ENCODE measurements around the gene CSF3R. TPM values are rescaled to one million over a fixed set of nuclear protein-coding genes. Genes with fewer than 3 reads are reported as not detected.

Gene CSF3R
- total RNA-seq: not detected

GRCh38 chr1:36482724-36483388 is at the start of gene CSF3R:
Gene CSF3R (minus strand): TSS chr1:36482913. CDS start chr1:36479496, 3,417 bp downstream.
- no peak for DNase-seq

DNA sequence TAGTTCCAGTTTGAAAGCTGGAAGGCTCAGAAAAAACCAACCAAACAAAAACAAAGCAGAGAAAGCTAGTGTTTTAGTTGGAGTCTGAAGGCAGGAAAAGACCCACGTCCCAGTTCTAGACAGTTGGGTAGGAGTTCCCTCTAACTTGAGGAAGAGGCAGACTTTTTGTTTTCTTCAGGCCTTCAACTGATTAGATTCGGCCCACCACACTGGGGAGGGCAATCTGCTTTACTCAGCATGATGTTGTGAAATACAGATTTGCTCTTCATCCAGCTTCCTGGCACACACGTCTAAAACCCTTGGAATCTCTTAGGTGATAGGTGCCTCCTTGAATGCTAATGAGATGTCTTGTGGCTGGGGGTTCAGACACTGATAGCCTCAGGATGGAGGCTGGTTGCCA is 49.1 kb upstream of the CSF3R start:
- DNase-seq: no peak

- DNase-seq: no peak
These were observed 48.1 kb upstream of the CSF3R start for GRCh38 chr1:36530791-36531190.

DNA sequence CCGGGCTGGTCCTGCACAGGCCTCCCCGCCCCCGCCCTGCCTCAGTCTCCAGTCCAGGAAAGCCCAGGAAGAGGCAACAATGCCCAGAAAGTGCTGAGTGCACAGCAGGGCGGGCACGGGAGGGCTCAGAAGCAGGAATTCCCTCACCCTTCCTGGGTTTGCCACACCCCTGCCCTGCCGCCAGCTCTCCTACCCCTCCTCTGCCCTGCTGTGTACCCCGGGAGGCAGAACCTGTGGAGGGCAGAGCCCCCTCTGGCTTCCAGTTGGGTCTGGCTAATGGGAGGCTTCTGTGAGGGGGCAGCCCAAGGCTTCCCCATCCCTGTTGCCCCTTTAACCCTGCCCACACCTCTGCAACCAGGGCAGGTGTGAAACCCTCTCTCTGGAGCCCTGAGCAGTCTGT is 47.5 kb upstream of the CSF3R start:
- DNase-seq: no peak

- DNase-seq: no peak
These were observed 47.1 kb upstream of the CSF3R start for GRCh38 chr1:36529769-36530260.

GRCh38 chr1:36528361-36529349 is 45.9 kb upstream of the CSF3R start:
- no peak for DNase-seq

DNA sequence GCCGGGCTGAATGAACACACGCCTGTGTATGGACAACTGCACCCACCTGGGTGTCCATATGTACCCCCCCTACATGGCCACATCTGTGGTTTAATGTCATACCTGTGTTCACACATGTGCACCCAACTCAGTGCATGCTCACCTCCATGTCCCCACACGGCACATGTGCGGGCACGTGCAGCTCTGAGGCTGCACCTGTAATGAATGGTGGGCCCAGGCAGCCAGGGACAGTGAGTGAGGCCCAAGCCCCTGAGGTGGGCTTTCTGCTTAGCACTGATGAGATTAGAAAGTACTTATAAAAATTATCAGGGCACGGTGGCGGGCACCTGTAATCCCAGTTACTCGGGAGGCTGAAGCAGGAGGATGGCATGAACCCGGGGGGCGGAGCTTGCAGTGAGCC is 42.5 kb upstream of the CSF3R start:
- DNase-seq: no peak

DNA sequence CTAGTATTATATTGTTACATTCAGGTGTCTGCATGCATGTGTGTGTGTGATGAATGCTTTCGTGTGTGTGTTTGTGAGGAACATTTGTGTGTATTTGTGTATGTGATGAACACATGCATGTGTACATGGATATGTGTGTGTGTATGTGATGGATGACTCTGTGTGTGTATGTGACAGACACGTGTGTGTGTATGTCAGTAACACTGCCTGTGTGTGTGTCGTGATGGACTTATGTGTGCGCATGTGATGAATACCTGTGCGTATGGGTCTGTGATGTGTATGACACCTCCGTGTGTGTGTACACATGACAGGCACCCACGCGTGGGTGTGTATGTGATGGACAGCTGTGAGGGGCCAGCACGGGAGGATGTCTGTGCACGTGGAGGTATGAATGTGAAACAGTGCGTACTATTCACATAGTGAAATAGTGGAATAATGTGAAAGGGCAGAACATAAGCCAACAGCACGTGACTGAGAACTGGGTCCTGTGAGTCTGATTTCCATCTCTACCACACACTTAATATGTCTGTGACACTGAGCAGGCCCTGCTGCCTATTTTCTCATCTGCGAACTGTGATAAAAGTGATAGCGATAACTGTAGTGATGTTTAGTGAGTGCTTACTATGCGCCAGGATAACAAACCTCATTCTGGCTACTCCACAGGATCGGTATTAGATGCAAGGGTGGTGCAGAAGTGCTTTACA is 41.8 kb upstream of the CSF3R start:
- no peak for DNase-seq

DNA sequence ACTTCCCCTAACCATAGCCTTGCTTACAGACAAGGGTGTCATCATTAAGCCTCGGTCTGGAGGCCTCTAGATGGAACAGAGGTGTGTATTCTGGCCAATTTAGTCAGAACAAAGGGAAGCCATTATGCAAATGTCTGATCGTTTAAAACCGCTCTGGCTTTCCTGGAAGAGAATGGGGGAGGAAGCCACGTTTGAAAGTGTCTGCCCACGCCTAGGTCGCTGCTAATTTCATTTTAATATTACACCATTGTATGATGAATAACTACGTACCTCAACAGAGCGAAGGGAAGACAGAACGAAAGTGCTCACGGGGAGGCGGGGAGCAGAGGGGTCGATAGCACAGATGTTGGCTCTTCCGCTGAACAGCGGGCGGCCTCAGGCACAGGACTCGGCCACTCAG is 41.1 kb upstream of the CSF3R start:
- DNase-seq: no peak

DNA sequence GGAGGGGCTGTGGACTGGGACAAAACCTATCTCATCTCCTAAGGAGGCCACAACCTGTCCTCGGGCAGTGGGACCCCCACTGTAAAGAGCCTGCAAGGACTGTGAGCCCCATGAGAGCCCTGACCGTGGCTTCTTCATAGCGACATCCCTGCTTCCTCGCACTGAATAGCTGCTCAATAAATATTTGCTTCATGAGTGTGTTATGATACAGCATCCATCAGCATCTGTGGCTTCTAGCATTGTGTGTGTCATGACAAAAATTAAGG is 40.5 kb upstream of the CSF3R start:
- DNase-seq: no peak

GRCh38 chr1:36522461-36523229 is 39.9 kb upstream of the CSF3R start:
- no peak for DNase-seq

GRCh38 chr1:36522021-36522420 is 39.3 kb upstream of the CSF3R start:
- DNase-seq: no peak

DNA sequence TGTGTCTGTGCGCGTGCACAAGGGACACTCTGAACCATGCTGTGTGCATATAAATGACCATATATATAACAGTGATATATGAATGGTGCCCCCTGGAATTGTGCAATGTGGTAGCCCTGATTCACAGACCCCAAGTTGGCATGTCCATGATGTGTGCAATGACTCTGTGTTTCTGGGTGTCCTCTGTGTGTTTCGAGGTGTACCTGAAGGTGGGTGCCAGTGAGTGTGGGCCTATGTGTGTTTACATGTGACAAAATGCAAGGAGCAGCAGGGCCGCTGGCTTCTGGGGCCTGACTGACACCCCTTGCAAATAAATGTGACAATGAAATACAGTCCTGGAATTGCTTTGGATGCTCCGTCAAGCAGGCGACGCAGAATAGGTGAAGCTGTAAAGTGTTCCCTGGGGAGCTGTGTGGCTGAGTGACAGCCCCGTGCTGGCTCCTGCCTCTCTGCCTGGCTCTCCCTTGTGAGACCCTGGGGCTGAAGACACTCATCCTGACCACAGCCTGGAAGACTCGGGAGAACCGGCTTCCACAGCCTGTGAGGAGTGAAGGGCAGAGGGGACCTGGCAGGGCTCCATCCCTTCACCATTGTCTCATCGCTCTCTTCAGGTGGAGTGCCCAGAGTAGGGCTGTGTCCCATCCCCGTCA is 38.2 kb upstream of the CSF3R start:
- no peak for DNase-seq

DNA sequence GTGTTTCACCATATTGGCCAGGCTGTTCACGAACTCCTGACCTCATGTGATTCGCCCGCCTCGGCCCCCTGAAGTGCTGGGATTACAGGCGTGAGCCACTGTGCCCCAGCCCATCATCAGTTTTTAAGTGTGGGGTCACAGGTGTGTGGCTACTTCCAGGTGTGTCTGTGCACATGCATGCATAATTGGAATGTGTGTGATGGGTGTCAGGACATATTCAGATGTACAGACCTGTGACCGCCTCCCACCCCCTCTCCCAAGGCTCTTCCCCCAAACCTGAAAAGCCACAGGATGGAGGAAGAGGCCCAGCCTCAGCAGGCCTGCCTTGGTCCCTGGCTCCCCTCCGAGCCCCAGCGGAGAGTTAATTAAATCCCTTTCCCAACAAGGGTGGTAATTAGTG is 37.3 kb upstream of the CSF3R start:
- DNase-seq: no peak

DNA sequence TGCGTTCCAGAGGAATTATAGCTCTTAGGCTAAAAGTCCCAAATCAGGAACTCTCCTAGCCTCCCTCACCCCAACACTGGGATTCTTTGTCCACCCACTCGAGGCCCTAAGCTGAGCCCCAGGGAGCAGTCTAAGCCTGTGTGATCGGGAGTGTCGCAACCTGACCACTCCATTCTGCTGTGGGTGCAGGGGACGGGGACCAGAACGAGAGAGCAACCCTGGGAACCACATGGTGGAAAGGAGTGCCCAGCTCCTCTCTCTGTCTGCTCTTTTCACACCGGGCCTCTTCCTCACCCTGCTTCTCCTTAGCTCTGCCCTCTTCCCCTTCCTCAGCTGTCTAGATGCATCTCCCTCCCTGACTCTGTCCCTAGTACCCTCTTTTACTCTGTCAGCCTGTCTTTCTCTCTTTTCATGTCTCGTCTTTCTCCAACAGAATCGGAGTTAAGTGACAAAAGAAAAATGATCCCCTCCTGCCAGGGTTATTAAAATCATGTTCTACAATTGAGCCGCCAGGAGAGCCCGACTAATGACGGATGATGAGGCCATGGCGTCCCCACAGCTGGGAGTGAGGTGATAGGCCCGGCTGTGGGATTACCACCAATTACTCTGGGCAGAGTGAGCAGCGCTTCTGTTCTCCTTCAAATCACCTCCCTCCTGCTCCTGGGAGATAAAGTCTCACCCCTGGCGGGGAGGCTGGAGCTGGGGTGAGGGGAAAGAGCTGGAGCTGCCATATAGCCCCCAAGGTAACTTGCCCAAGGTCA is 34.5 kb upstream of the CSF3R start:
- DNase-seq: no peak

DNA sequence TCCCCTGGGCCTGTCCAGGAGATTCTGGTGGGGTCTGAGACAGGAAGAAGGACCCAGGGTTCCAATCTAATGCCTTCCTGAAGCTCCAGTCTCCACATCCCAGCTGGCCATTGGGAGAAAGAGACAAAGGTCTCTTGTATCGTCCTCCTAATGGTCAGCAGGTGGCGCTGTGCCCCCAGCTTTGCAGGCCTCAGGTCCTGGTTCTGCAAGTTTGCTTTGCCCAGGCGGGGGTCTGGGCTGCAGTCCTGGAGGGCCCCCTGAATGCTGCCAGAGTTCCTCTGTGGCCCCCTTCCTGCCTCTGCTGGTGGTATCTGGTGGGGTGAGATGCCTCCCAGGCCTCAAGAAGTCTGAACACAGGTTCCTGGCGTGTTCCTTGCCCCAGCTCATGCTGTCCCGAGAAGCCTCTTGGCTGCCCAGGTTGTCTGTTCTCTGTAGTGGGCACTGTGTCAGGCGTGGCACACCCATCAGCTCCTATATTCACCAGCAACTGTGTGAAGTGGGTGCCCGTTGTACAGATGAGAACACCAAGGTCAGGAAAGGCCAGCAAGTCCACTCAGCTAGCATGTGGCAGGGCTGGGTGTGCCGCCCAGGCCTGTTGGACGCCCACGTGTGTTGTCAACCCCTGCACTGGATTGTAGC is 33.8 kb upstream of the CSF3R start:
- peak; percentile 7 for DNase-seq

GRCh38 chr1:36515315-36516138 is 32.8 kb upstream of the CSF3R start:
- DNase-seq: no peak

DNA sequence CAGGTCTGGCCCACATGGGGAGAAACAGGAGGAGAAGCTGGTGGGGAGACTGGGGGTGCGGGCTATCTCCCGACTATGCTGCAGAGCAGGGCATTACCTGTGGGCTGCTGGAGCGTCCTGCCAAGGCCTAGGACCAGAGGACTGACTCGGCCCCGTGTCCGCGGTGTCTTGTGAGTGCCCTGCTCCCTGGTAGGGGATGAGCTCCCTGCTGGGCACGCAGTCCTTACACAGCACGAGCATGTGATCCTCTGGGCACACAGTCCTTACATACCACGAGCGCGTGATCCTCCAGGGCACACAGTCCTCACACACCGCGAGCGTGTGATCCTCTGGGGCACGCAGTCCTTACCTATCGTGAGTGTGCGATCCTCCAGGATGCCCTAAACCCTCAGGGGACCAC is 31.8 kb upstream of the CSF3R start:
- no peak for DNase-seq

- no peak for DNase-seq
These were observed 31.2 kb upstream of the CSF3R start for GRCh38 chr1:36513676-36514473.

All from effector CD4-positive, alpha-beta T cell (primary cell).